ENCODE data around the gene NRSN2.

Gene NRSN2

DNA sequence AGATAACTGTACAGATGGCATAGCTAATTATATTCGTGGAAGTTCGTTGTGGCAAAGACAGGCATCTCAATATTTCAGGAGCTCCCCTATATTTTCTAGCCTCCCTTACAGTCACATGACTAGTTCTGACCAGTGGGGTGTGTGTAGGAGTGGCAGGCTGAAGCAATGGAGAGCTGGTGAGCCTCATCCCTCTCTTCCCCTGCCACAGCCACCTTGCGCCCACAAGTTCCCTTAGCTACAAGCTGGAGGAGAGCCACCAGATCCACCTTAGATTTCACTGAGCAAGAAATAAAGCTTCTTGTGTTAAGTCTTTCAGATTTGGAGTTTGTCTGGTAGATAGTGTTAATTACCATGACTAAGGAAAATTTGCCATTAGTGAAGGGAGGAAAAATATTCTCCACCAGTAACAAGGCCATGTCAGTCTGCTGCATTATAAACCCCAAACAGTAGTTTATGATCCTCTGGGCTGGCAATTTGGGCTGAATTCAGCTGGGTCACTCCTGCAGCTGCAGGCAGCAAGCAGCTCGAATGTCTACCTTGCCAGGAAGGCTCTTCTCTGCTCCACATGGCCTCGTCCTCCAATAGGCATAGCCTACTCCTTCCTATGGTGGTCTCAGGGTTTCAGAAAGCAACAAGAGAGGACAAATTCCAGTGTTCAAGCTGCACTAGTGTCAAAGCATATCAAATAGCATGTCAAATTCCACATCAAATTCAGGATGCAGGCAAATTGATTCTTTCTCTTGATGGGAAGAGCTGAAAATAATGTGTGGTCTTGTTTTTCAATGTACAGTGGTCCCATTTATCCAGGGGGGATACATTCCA lies 53.8 kb downstream of the NRSN2 start:
- no peak for DNase-seq

- peak; percentile 13 for DNase-seq
Observed at GRCh38 chr20:401682-402495, 55.0 kb downstream of the NRSN2 start.

GRCh38 chr20:402496-402885 lies 55.6 kb downstream of the NRSN2 start:
- DNase-seq: no peak

DNA sequence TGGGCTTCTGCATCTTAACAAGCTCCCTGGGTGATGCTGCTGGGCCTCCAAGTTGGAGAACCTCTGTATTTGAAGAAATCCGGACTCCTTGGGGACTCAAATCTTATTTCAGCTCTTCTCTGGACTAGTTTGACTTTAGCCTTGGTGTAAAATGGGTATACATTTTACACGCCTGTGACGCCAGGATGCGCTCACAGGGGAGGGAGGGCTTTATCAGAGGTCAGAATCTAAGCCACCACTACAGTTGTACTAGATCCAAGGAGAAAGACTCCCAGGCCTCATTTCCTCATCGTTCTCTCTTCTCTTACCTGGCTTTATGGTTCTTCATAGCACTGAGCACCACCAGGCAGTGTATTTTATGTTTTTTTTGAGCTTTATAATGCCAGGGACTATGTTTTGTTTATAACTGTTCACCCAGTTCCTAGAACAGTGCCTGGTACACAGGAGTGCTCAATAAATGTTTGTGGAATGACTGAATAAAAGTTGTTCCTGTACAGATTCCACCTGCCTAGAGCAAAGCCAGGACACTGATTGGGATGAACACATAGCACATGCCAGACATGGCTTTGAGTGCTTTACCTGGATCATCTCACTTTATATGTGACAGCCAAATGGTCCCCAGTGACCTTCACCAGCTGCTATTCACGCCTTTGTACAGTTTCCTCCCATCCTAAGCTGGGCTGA lies 56.1 kb downstream of the NRSN2 start:
- no peak for DNase-seq

DNA sequence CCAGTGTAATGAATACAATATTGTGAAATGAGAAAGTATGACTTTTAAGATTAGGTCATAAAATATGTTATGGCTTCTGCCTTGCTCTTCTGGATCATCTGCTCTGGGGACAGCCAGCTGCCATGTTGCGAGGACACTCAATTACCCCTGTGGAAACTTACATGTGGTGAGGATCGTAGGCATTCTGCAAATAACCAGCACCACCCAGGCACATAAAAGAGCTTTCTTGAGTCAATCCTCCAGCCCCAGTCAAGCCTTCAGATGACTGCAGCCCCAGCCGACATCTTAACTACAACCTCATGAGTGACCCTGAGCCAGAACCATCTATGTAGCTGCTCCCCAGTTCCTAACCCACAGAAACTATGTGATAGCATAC lies 56.7 kb downstream of the NRSN2 start:
- no peak for DNase-seq

DNA sequence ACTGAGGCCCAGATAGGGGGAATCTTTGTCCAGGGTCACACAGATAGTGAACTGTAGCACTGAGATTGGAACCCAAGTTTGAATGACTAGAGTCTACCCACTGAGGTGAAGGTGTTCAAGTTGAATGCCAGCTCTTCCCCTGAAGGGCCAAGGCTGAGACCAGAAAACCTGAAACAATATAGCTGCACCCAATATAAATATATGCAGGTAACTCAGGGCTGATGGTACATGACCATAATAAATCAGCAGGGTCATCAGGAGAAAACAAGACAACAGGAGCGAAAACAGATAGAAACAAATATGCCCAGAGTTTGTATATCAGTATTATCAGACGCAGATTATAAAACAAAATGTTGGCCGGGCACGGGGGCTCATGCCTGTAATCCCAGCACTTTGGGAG lies 57.2 kb downstream of the NRSN2 start:
- DNase-seq: no peak

Measured in activated CD4-positive, alpha-beta T cell treated with anti-CD3 and anti-CD28 coated beads, Interleukin-10, Interleukin-2, amounts not matched to agents 100 ng/mL and 50 ng/mL, durations not matched to agents 16 hours and 8 hours (primary cell).